Activated B cell treated with CpG ODN at 0.5 μM for 24 hours (primary cell): Measurements from ENCODE around the gene SIRT7. TPM values are rescaled to one million over a fixed set of nuclear protein-coding genes. Genes with fewer than 3 reads are reported as not detected.

ENCODE experiments used
- ATAC-seq: fragments of 200-7000 bp; cut with Tn5 transposase; one replicate; pipeline ENCODE4 v1.10.0; 2021; ENCODE audit warnings: low read depth, mild to moderate bottlenecking, moderate library complexity
- CTCF ChIA-PET: fragments of 350-600 bp; sonication (Branson Sonifier 250); formaldehyde crosslinking; loops from one replicate; lab custom pipeline; 2021; ENCODE audit warnings: antibody characterized with exemption; lab: Charles Lee
- POLR2A ChIA-PET: fragments of 350-600 bp; sonication (Branson Sonifier 250); formaldehyde crosslinking; loops from one replicate; lab custom pipeline; 2021; ENCODE audit warnings: antibody characterized with exemption; lab: Charles Lee
- DNase-seq: peaks from one replicate; pipeline ENCODE4 v3.0.0; 2022
- H3K27ac Mint-ChIP-seq: one replicate; pipeline ENCODE4 v1.8.0; 2020; ENCODE audit warnings: mixed read lengths
- H3K27me3 Mint-ChIP-seq: one replicate; pipeline ENCODE4 v1.8.0; 2021; ENCODE audit warnings: mixed read lengths
- H3K36me3 Mint-ChIP-seq: one replicate; pipeline ENCODE4 v1.8.0; 2021; ENCODE audit warnings: low read depth, mixed read lengths
- H3K4me1 Mint-ChIP-seq: one replicate; pipeline ENCODE4 v1.8.0; 2021; ENCODE audit warnings: mixed read lengths
- H3K4me3 Mint-ChIP-seq: one replicate; pipeline ENCODE4 v1.8.0; 2020; ENCODE audit warnings: mild to moderate bottlenecking, mixed read lengths
- H3K9me3 Mint-ChIP-seq: one replicate; pipeline ENCODE4 v1.8.0; 2020; ENCODE audit warnings: mixed read lengths
- intact Hi-C: fragments of 100-400 bp; cut with micrococcal nuclease; formaldehyde crosslinking; loops from one replicate; pipeline ENCODE4 v1.15.1; 2024
- total RNA-seq: library from RNA; stranded (reverse); gene quantifications from 2 replicates; pipeline ENCODE4 v1.2.3, GENCODE V29; 2022
- TF ChIP-seq, protein P1 (sequence below): fragments of 200-600 bp; IDR thresholded peaks from one replicate; pipeline ENCODE4 v1.8.0; 2022; ENCODE audit warnings: antibody characterized with exemption, mild to moderate bottlenecking

SIRT7 gene
- total RNA-seq, 1 donor from 2014 or later, result 66.4 TPM

- TF ChIP-seq, protein P1, sequence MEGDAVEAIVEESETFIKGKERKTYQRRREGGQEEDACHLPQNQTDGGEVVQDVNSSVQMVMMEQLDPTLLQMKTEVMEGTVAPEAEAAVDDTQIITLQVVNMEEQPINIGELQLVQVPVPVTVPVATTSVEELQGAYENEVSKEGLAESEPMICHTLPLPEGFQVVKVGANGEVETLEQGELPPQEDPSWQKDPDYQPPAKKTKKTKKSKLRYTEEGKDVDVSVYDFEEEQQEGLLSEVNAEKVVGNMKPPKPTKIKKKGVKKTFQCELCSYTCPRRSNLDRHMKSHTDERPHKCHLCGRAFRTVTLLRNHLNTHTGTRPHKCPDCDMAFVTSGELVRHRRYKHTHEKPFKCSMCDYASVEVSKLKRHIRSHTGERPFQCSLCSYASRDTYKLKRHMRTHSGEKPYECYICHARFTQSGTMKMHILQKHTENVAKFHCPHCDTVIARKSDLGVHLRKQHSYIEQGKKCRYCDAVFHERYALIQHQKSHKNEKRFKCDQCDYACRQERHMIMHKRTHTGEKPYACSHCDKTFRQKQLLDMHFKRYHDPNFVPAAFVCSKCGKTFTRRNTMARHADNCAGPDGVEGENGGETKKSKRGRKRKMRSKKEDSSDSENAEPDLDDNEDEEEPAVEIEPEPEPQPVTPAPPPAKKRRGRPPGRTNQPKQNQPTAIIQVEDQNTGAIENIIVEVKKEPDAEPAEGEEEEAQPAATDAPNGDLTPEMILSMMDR, result no peak
- Mint-ChIP-seq H3K36me3 (peaks cover 25% of the 10 kb centered on the region), H3K4me3 (peak overlapping the region; percentile 28), H3K27ac (no peak overlapping the region), H3K9me3 (no peaks in the 10 kb centered on the region), H3K4me1 (peaks cover 30% of the 10 kb centered on the region), H3K27me3 (no peaks in the 10 kb centered on the region)
- ATAC-seq, result no peak
- ChIA-PET POLR2A (interaction anchor here (0.5 kb wide), 1 partner anchor 155 kb away, joined by 5 read pairs; no protein-coding TSS in a partner anchor), CTCF (no interaction called here)
- no peak for DNase-seq
- intact Hi-C loops, result no loop called here
These were observed 5.6 kb upstream of the SIRT7 start for GRCh38 chr17:81923302-81924260.

DNA sequence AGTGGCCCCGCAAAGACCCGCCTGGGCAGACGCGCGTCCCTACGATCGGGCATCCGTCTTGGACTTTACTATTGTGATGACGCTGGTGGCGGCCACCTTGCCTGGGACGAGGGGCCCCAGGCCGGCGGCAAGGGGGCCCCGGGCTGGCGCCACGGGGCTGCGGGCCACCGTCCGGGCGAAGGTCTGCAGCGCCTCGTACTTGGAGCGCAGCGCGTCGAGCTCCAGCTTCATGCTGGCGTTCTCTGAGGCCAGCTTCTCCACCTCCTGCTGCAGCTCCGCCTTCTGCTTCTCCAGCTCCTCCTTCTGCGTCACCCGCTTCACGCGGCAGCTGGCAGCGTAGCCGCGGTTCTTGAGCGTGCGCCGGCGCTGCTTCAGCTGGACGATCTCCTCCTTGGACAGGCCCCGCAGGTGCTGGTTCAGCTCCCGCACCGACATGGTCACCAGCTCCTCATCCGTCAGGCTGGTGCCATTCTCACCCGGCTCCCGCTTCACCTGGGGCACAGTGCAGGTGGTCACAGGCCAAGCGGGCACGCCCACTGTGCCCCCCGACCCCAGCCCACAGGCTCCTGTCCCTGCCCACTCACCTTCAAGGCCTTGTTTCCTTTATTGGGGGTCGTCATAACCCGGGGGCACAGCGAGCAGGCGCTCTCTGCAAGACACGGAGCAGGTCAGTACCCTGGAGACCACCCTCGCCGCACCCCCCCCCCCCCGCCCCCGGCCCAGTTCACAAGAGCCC is 4.8 kb upstream of the SIRT7 start:
- CTCF ChIA-PET, result no interaction called here
- Mint-ChIP-seq H3K27me3 (no peaks in the 10 kb centered on the region), H3K4me3 (no peak overlapping the region), H3K27ac (no peak overlapping the region), H3K36me3 (peaks cover 26% of the 10 kb centered on the region), H3K4me1 (peaks cover 37% of the 10 kb centered on the region), H3K9me3 (no peaks in the 10 kb centered on the region)
- POLR2A ChIA-PET, result no interaction called here
- TF ChIP-seq, protein P1, result no peak
- intact Hi-C loops, result no loop called here
- ATAC-seq, result no peak
- no peak for DNase-seq

GRCh38 chr17:81921996-81922565 is 4.1 kb upstream of the SIRT7 start:
- Mint-ChIP-seq H3K27me3 (no peaks in the 10 kb centered on the region), H3K36me3 (peaks cover 26% of the 10 kb centered on the region), H3K4me3 (no peak overlapping the region), H3K27ac (no peak overlapping the region), H3K4me1 (peaks cover 42% of the 10 kb centered on the region), H3K9me3 (no peaks in the 10 kb centered on the region)
- ChIA-PET CTCF (no interaction called here), POLR2A (interaction anchor here (0.8 to 0.9 kb wide), 2 partner anchors 12 to 61 kb away, joined by 3 read pairs; partner anchors contain the start of gene P4HB)
- TF ChIP-seq, protein P1, result no peak
- intact Hi-C loops, result no loop called here
- DNase-seq, result no peak
- no peak for ATAC-seq

GRCh38 chr17:81921537-81921862 is 3.5 kb upstream of the SIRT7 start:
- H3K27ac Mint-ChIP-seq, result no peak overlapping the region
- H3K4me3 Mint-ChIP-seq, result no peak overlapping the region
- ATAC-seq, result no peak

More at GRCh38 chr17:81921537-81921862, 3.5 kb upstream of the SIRT7 start:
- Mint-ChIP-seq H3K4me1 (peaks cover 44% of the 10 kb centered on the region), H3K9me3 (no peaks in the 10 kb centered on the region), H3K36me3 (peaks cover 28% of the 10 kb centered on the region), H3K27me3 (no peaks in the 10 kb centered on the region)
- intact Hi-C loops, result no loop called here
- ChIA-PET CTCF (interaction anchor here (1.2 kb wide), 1 partner anchor 38 kb away, joined by 4 read pairs; no protein-coding TSS in a partner anchor), POLR2A (interaction anchor here (0.6 to 0.9 kb wide), 3 partner anchors 13 to 101 kb away, joined by 3 to 6 read pairs (median 3); partner anchors contain the start of genes CENPX, LRRC45 and P4HB)
- TF ChIP-seq, protein P1, result no peak
- no peak for DNase-seq
